ENCODE results near the gene TTLL10. TPM values are rescaled to one million over a fixed set of nuclear protein-coding genes. Genes with fewer than 3 reads are reported as not detected.

The TTLL10 gene
- total and polyA plus RNA-seq, 2 of the 8 experiments (the other 6 are each of a cell fraction or from before 2014, with no cell fraction given), result 1.1 to 1.7 TPM

- TF ChIP-seq CHD7 (IDR thresholded peaks at IDR 0.05; ENCODE audit: insufficient replicate concordance, low read length) (no peak), BCL11A (IDR thresholded peaks at IDR 0.05; ENCODE audit: low read depth in 2 of 2, low read length in 2 of 2) (no peak), KDM1A (IDR thresholded peaks at IDR 0.05; ENCODE audit: borderline replicate concordance, low read length) (no peak), RNF2 (IDR thresholded peaks at IDR 0.05; ENCODE audit: borderline replicate concordance, low read depth, low read length, missing control alignments, poor library complexity, severe bottlenecking) (no peak), GABPA (IDR thresholded peaks at IDR 0.05; ENCODE audit: borderline replicate concordance, insufficient read depth, low read length) (no peak), MAFK (IDR thresholded peaks at IDR 0.05; ENCODE audit: low read depth, low read length) (no peak)
These were observed 5.7 kb upstream of the TTLL10 start (continued) for GRCh38 chr1:1167841-1168450.

Measured in H1 (cell line).